ENCODE measurements around the gene UBA3.
A peak's percentile ranks its signal among the peaks of the same experiment; 100 is the strongest.

The UBA3 gene

DNA sequence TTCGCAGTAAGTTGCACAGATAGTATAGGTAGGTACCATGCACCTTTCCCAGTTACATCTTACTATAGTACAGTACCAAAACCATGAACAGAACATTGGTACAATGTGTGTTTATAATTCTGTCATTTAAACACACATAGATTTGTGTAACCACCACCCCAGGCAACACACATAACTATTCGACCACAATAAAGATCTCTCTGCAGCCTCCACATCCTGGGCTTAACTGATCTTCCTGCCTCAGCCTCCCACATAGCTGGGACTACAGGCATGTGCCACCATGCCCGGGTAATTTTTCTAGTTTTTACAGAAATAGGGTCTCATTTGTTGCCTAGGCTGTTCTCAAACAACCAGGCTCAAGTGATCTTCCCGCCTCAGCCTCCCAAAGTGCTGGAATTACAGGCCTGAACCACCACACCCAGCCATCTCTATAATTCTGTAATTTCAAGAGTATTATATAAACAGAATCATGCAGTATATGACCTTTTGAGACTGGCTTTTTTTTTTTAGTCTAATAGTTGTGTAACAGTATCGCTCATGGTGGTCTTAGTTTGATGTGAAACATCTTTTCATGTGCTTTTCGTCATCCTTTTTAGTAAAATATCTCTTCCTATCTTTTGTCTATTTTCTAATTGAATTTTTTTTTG is 14.7 kb downstream of the UBA3 start:
- no peak for DNase-seq (ENCODE audit: low read depth)

- no peak for DNase-seq (ENCODE audit: low read depth)
Measured at GRCh38 chr3:69063636-69064035, 16.5 kb downstream of the UBA3 start.

GRCh38 chr3:69059688-69060087 is 20.5 kb downstream of the UBA3 start:
- no peak for DNase-seq (ENCODE audit: low read depth)

GRCh38 chr3:69058947-69059224 is 21.3 kb downstream of the UBA3 start:
- no peak for DNase-seq (ENCODE audit: low read depth)

- DNase-seq (ENCODE audit: low read depth): no peak
Measured at GRCh38 chr3:69058180-69058946, 21.8 kb downstream of the UBA3 start.

- DNase-seq (ENCODE audit: low read depth): no peak
Measured at GRCh38 chr3:69052472-69052898, 27.7 kb downstream of the UBA3 start.

GRCh38 chr3:69051756-69052471 is 28.3 kb downstream of the UBA3 start, which contains the start of gene TMF1:
Gene TMF1 (minus strand): TSS chr3:69052333. CDS start chr3:69052086, 247 bp downstream.
- peak; percentile 98 for DNase-seq (ENCODE audit: low read depth)

GRCh38 chr3:69048990-69049389 is 31.2 kb downstream of the UBA3 start:
- DNase-seq (ENCODE audit: low read depth): no peak

GRCh38 chr3:69044608-69045007 is 35.6 kb downstream of the UBA3 start:
- no peak for DNase-seq (ENCODE audit: low read depth)

GRCh38 chr3:69033470-69033869 is 46.7 kb downstream of the UBA3 start:
- DNase-seq (ENCODE audit: low read depth): no peak

DNA sequence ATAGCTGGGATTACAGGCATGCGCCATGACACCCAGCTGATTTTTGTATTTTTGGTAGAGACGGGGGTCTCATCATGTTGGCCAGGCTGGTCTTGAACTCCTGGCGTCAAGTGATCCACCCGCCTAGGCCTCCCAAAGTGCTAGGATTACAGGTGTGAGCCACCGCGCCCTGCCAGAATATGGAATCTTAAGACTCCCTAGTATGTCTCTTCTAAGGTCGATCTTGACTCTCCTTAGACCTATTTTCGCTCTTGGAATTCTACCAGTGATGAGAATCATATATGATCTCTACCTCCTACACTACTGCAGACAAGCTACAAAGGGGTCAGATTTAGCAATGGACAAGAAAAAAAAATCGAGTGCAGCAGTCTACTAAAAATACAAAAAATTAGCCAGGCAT is 47.4 kb downstream of the UBA3 start:
- DNase-seq (ENCODE audit: low read depth): no peak

GRCh38 chr3:69032142-69032541 is 48.0 kb downstream of the UBA3 start:
- no peak for DNase-seq (ENCODE audit: low read depth)

GRCh38 chr3:69031635-69032034 is 48.5 kb downstream of the UBA3 start:
- DNase-seq (ENCODE audit: low read depth): no peak

DNA sequence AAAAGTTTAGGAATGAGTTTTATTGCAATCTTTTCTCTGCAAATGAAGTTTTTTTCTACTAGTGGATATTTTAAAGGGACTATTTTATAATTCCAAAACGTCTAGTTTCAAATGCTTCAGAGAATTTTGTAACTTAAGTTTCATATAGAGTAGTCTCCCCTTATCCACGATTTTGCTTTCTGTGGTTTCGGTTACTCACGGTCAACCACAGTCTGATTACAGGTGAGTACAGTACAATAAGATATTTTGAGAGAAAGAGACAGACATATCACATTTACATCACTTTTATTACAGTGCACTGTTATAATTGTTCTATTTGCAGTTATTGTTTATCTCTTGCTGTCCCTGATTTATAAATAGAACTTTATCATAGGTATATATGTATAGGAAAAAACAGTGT is 59.3 kb downstream of the UBA3 start:
- no peak for DNase-seq (ENCODE audit: low read depth)

- DNase-seq (ENCODE audit: low read depth): no peak
Measured at GRCh38 chr3:69020424-69020823, 59.7 kb downstream of the UBA3 start.

DNA sequence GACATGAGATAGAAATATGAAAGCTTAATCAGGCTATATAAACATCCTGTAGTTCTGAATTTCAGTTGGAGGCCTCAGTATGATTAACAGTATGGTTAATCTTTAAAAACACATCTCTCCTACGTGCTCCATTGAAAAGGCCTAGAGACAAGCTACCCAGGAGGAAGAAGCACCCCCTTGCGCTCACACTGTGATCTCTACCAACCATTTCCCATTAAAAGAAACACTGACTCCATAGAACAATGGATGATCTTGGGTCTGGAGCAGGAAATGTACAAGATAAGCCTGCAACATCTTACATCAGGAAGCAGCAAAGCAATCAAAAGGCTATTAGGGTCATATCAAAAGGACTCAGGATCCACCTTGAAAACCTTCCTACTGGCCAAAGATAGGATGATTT is 63.3 kb downstream of the UBA3 start:
- DNase-seq (ENCODE audit: low read depth): no peak

DNA sequence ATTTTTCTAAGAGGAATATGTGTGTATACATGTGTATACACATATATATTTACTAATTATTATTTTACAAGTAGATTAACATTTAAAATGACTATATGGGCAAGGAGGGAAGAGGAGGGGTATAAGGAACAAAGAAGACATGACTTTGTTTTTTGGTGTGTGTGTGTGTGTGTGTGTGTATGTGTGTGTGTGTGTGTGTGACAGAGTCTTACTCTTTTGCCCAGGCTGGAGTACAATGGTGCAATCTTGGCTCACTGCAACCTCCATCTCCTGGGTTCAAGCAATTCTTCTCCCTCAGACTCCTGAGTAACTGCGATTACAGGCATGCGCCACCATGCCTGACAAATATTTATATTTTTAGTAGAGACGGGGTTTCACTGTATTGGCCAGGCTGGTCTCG is 64.1 kb downstream of the UBA3 start:
- no peak for DNase-seq (ENCODE audit: low read depth)

GRCh38 chr3:69014022-69014580 is 66.1 kb downstream of the UBA3 start:
- DNase-seq (ENCODE audit: low read depth): no peak

DNA sequence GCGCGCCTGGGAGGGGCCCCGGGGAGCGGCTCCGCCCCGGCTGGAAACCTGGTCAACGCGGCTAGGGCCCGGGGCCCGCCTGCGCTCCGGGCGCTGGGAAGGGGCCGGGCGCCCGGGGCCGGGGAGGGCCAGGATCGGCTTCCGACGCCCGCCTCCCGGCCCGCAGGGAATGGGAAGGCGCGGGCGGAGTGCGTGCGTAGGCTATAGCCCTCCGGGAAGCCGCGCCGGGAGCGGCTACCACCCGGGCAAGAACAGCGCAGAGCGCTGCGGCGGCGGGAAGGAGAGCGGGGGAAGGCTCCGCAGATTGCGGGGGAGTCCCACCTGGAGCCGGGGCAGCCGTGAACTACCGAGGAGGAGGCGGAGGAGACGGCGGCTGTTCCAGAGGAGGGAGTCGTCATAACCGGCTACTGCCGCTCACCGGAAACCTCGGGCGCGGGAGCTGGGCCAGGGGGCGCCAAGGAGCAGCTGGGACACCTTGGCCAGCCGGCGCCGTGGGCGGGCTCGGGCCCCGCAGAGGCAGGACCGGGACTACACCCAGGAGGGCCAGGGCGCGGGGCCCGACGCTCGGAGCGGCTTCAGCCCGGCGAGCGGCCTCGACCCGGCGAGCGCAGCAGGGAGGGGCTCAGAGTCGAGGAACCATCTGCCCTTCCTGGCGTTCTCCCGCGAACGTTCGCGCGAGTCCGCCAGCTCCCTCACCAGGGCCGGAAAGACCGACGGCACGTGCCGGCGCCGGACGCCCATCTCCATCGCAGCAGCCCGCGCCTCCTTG is 66.7 kb downstream of the UBA3 start, which contains the start of gene EOGT:
TSS of gene EOGT (minus strand) at position 432 of the 769 bp plus-strand sequence. CDS start 3,838 bp downstream, outside the sequence.
- peak; percentile 63 for DNase-seq (ENCODE audit: low read depth)

DNA sequence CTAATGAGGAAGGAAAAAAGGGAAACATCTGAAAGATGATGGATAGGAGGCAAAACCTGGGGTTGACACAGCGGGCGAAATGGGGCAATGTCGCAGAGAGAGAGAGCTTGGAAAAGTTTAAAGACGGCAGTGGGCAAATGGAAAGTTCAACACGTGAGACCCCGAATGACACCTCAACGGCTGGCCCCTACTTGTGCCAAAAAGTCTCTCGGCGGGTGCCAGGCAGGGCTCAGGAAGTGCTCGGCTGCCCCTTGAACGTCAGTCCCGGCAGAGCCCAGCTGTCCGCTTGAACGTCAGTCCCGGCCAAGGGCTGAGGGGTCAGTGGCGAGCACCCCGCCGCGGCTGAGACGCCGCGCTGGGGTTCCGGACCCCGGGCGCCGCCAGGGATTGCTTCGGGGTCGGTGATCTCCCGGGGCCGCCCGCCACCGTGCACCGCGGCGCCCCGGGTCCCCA is 67.3 kb downstream of the UBA3 start:
- DNase-seq (ENCODE audit: low read depth): no peak

DNA sequence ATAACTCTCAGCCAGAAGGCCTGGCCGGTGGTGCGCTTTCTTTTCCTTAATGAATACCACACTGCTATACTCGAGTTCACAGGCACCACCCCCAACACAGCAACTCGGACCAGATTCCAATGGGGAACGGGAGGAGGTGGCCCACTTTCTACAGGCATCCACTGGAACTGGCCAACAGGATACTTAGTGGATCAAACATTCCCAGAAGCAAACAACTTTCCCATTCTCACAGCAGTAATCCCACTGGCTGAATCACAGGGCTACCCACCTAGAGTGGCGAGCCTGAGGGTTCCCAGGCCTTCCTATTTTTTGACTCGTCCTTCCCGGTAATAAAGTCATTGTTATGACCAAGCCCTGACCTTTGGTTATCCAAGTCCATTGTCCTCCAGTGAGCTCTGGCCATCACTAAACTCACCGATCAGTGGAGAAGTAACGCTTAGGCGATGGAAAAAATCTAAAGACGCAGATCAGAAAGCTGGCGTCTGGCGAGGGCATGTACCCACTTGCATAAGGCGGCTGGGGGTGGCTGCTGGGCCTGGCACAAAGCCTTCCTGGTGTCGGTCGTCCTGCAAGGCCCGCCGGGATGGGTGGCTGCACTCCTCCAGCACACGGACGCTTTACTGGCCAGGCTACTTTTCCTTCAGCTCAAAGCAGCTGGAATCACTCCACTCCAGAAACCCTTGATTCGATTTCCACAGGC is 67.9 kb downstream of the UBA3 start:
- no peak for DNase-seq (ENCODE audit: low read depth)
